ENCODE measurements around the gene COMT. TPM values are rescaled to one million over a fixed set of nuclear protein-coding genes. Genes with fewer than 3 reads are reported as not detected.

COMT gene
- total and polyA plus RNA-seq, 9 of the 15 experiments (the other 6 are each of a cell fraction or from before 2014, with no cell fraction given), result 12.5 to 351 (median 155) TPM

GRCh38 chr22:19959587-19960490 lies 18.3 kb downstream of the COMT start (continued):
- no peak for TF ChIP-seq ID3 (CRISPR knock-in tag; IDR thresholded peaks at IDR 0.05)
- TF ChIP-seq ID3 (tag; IDR thresholded peaks at IDR 0.05), result peak; percentile 73
- TF ChIP-seq GATAD2A (IDR thresholded peaks at IDR 0.05), result peak; percentile 8; the same call in 1 of the 2 replicates
- TF ChIP-seq PHF21A (IDR thresholded peaks at IDR 0.05; ENCODE audit: borderline replicate concordance, low read depth), result peak; percentile 77; the same call in 1 of the 2 replicates
- no peak for TF ChIP-seq HDAC2 (IDR thresholded peaks at IDR 0.05)
- TF ChIP-seq, protein P1, sequence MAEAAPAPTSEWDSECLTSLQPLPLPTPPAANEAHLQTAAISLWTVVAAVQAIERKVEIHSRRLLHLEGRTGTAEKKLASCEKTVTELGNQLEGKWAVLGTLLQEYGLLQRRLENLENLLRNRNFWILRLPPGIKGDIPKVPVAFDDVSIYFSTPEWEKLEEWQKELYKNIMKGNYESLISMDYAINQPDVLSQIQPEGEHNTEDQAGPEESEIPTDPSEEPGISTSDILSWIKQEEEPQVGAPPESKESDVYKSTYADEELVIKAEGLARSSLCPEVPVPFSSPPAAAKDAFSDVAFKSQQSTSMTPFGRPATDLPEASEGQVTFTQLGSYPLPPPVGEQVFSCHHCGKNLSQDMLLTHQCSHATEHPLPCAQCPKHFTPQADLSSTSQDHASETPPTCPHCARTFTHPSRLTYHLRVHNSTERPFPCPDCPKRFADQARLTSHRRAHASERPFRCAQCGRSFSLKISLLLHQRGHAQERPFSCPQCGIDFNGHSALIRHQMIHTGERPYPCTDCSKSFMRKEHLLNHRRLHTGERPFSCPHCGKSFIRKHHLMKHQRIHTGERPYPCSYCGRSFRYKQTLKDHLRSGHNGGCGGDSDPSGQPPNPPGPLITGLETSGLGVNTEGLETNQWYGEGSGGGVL (CRISPR knock-in tag; IDR thresholded peaks at IDR 0.05), result no peak
- TF ChIP-seq ZNF717 (CRISPR knock-in tag; IDR thresholded peaks at IDR 0.05), result peak; percentile 80; the same call in 1 of the 2 replicates
- peak; percentile 20; the same call in 1 of the 2 replicates for TF ChIP-seq CHD2 (IDR thresholded peaks at IDR 0.05; ENCODE audit: low read depth, low read length)
- no peak for TF ChIP-seq NCOA2 (IDR thresholded peaks at IDR 0.05; ENCODE audit: partially characterized antibody in 2 of 2)
- TF ChIP-seq POLR2B (IDR thresholded peaks at IDR 0.05; ENCODE audit: low read depth, partially characterized antibody), result peak; percentile 10
- no peak for TF ChIP-seq SMAD4 (CRISPR knock-in tag; conservative IDR thresholded peaks at IDR 0.05)
- TF ChIP-seq SMARCA5 (IDR thresholded peaks at IDR 0.05), result 0 out of 2 replicates have a peak, but pooled peaks have one; percentile 65
- peak; percentile 85 for TF ChIP-seq POLR2G (IDR thresholded peaks at IDR 0.05; ENCODE audit: low read depth, low read length)
- TF ChIP-seq MYC (IDR thresholded peaks at IDR 0.05; ENCODE audit: low read depth, low read length), result no peak
- peak; percentile 84; the same call in 1 of the 2 replicates for TF ChIP-seq MYC (CRISPR knock-in tag; IDR thresholded peaks at IDR 0.05; ENCODE audit: borderline replicate concordance, low read depth)
- TF ChIP-seq CHD4 (IDR thresholded peaks at IDR 0.05; ENCODE audit: insufficient read depth, insufficient replicate concordance, low read depth, low read length, poor library complexity, severe bottlenecking), result peak; percentile 66
- no peak for TF ChIP-seq KDM4B (IDR thresholded peaks at IDR 0.05; ENCODE audit: borderline replicate concordance in 2 of 2, low read depth in 1 of 2)
- 0 out of 2 replicates have a peak, but pooled peaks have one; percentile 74 for TF ChIP-seq ZNF830 (CRISPR knock-in tag; IDR thresholded peaks at IDR 0.05)
- TF ChIP-seq TCF7 (IDR thresholded peaks at IDR 0.05; ENCODE audit: borderline replicate concordance), result 0 out of 2 replicates have a peak, but pooled peaks have one; percentile 50
- TF ChIP-seq ELK1 (CRISPR knock-in tag; IDR thresholded peaks at IDR 0.05), result no peak
- peak; percentile 69 for TF ChIP-seq FIP1L1 (IDR thresholded peaks at IDR 0.05; ENCODE audit: low read depth, low read length, poor library complexity, severe bottlenecking)
- 0 out of 2 replicates have a peak, but pooled peaks have one; percentile 61 for TF ChIP-seq ZNF696 (CRISPR knock-in tag; conservative IDR thresholded peaks at IDR 0.05)
